ENCODE results near the gene BTNL3. TPM values are rescaled to one million over a fixed set of nuclear protein-coding genes. Genes with fewer than 3 reads are reported as not detected.

Gene BTNL3
- total and polyA plus RNA-seq, 2 donors (not counting 3 experiments of a cell fraction or from before 2014, with no cell fraction given), result not detected

- Histone ChIP-seq H3K4me2 (ENCODE audit: insufficient read depth, low read length) (no peak overlapping the region), H3K4me1 (ENCODE audit: control insufficient read depth, extremely low read depth, insufficient read depth, low read length) (no peaks in the 10 kb centered on the region), H3K9me3 (replicated peaks; ENCODE audit: control insufficient read depth, insufficient read depth, low read length) (no peaks in the 10 kb centered on the region), H3K36me3 (ENCODE audit: control insufficient read depth in 2 of 2, extremely low read depth in 1 of 2, insufficient read depth in 2 of 2, low read length in 2 of 2) (no peaks in the 10 kb centered on the region), H2AFZ (ENCODE audit: low read depth, low read length) (no peak overlapping the region), H3K27me3 (ENCODE audit: control insufficient read depth in 2 of 2, insufficient read depth in 2 of 2, low read length in 2 of 2) (no peaks in the 10 kb centered on the region), H3K27ac (ENCODE audit: insufficient read depth, low read depth, low read length) (no peak overlapping the region), H3K79me2 (ENCODE audit: control insufficient read depth, insufficient read depth, low read length) (no peaks in the 10 kb centered on the region), H3K4me3 (replicated peaks in 1 of 3; ENCODE audit: insufficient read depth in 1 of 3, low read depth in 1 of 3, low read length in 3 of 3) (no peak overlapping the region), H3K9ac (replicated peaks; ENCODE audit: extremely low read depth, insufficient read depth, low read length) (no peak overlapping the region), H3K9me1 (replicated peaks; ENCODE audit: control insufficient read depth, extremely low read depth, insufficient read depth, low read length) (no peaks in the 10 kb centered on the region), H4K20me1 (replicated peaks; ENCODE audit: control insufficient read depth, extremely low read depth, insufficient read depth, low read length) (no peaks in the 10 kb centered on the region)
- dilution Hi-C loops (cut with MboI; ENCODE audit: extremely low pct_ligation_motif_present, low sequenced_read_pairs), result no loop called here
- FAIRE-seq (no peak), DNase-seq (ENCODE audit: low read depth, low spot score) (no peak)
- CTCF ChIA-PET, result no interaction called here
- TF ChIP-seq JUN (IDR thresholded peaks at IDR 0.05; ENCODE audit: borderline replicate concordance, insufficient read depth, insufficient read length, low read depth) (no peak), EZH2 (IDR thresholded peaks at IDR 0.05; ENCODE audit: borderline replicate concordance, low read depth, low read length, severe bottlenecking) (no peak), CTCF (IDR thresholded peaks at IDR 0.05; ENCODE audit: extremely low read depth in 1 of 2, insufficient read depth in 1 of 2, low read depth in 1 of 2, low read length in 2 of 2) (no peak), FOS (IDR thresholded peaks at IDR 0.05; ENCODE audit: borderline replicate concordance, insufficient read depth, low read length) (no peak), POLR2AphosphoS5 (IDR thresholded peaks at IDR 0.05; ENCODE audit: insufficient read depth, low read depth, low read length) (no peak)
- no TSS peak for BruUV-seq (replicated peaks)
- POLR2A ChIA-PET, result no interaction called here
- intact Hi-C loops (cut with micrococcal nuclease), result no loop called here
These were observed 13.3 kb downstream of the BTNL3 start for GRCh38 chr5:181001947-181002346.

- H4K20me1 ChIP-seq (replicated peaks; ENCODE audit: control insufficient read depth, extremely low read depth, insufficient read depth, low read length), result no peaks in the 10 kb centered on the region
- H3K9me1 ChIP-seq (replicated peaks; ENCODE audit: control insufficient read depth, extremely low read depth, insufficient read depth, low read length), result no peaks in the 10 kb centered on the region
- H3K9me3 ChIP-seq (replicated peaks; ENCODE audit: control insufficient read depth, insufficient read depth, low read length), result no peaks in the 10 kb centered on the region
- intact Hi-C loops (cut with micrococcal nuclease) (no loop called here), dilution Hi-C loops (cut with MboI; ENCODE audit: extremely low pct_ligation_motif_present, low sequenced_read_pairs) (no loop called here)
- no peak overlapping the region for H3K27ac ChIP-seq (ENCODE audit: insufficient read depth, low read depth, low read length)
- H3K9ac ChIP-seq (replicated peaks; ENCODE audit: extremely low read depth, insufficient read depth, low read length), result no peak overlapping the region
- H3K4me3 ChIP-seq (replicated peaks in 1 of 3; ENCODE audit: insufficient read depth in 1 of 3, low read depth in 1 of 3, low read length in 3 of 3), result no peak overlapping the region
- TF ChIP-seq CTCF (IDR thresholded peaks at IDR 0.05; ENCODE audit: extremely low read depth in 1 of 2, insufficient read depth in 1 of 2, low read depth in 1 of 2, low read length in 2 of 2) (no peak), MAX (IDR thresholded peaks at IDR 0.05; ENCODE audit: insufficient read depth, insufficient read length) (no peak), FOS (IDR thresholded peaks at IDR 0.05; ENCODE audit: borderline replicate concordance, insufficient read depth, low read length) (no peak), MYC (IDR thresholded peaks at IDR 0.05; ENCODE audit: low read depth, low read length) (no peak), POLR2AphosphoS5 (IDR thresholded peaks at IDR 0.05; ENCODE audit: insufficient read depth, low read depth, low read length) (no peak), GATA2 (IDR thresholded peaks at IDR 0.05; ENCODE audit: insufficient read depth, insufficient read length, low read depth, low read length) (no peak), POLR2A (IDR thresholded peaks at IDR 0.05; ENCODE audit: low read depth, low read length) (no peak), EZH2 (IDR thresholded peaks at IDR 0.05; ENCODE audit: borderline replicate concordance, low read depth, low read length, severe bottlenecking) (no peak), JUN (IDR thresholded peaks at IDR 0.05; ENCODE audit: borderline replicate concordance, insufficient read depth, insufficient read length, low read depth) (no peak)
- FAIRE-seq (no peak), DNase-seq (ENCODE audit: low read depth, low spot score) (no peak)
- H3K36me3 ChIP-seq (ENCODE audit: control insufficient read depth in 2 of 2, extremely low read depth in 1 of 2, insufficient read depth in 2 of 2, low read length in 2 of 2), result no peaks in the 10 kb centered on the region
- no peaks in the 10 kb centered on the region for H3K27me3 ChIP-seq (ENCODE audit: control insufficient read depth in 2 of 2, insufficient read depth in 2 of 2, low read length in 2 of 2)
- H3K79me2 ChIP-seq (ENCODE audit: control insufficient read depth, insufficient read depth, low read length), result no peaks in the 10 kb centered on the region
- BruUV-seq (replicated peaks), result no TSS peak
- H3K4me2 ChIP-seq (ENCODE audit: insufficient read depth, low read length), result no peak overlapping the region
- ChIA-PET CTCF (no interaction called here), POLR2A (no interaction called here)
- no peak overlapping the region for H2AFZ ChIP-seq (ENCODE audit: low read depth, low read length)
- H3K4me1 ChIP-seq (ENCODE audit: control insufficient read depth, extremely low read depth, insufficient read depth, low read length), result no peaks in the 10 kb centered on the region
These were observed 17.1 kb downstream of the BTNL3 start for GRCh38 chr5:181005791-181006190.
